HepG2 (cell line): ENCODE data around the gene PCYT2. TPM values are rescaled to one million over a fixed set of nuclear protein-coding genes. Genes with fewer than 3 reads are reported as not detected.
A peak's percentile ranks its signal among the peaks of the same experiment; 100 is the strongest.

Experiments
- CSRNP2 ChIP-seq: sonication (generic); formaldehyde crosslinking; conservative IDR thresholded peaks from 2 replicates; pipeline ENCODE4 v1.8.0; 2022; ENCODE audit warnings: low read depth, missing genetic modification reagents
- DPF2 ChIP-seq: sonication (generic); formaldehyde crosslinking; IDR thresholded peaks from 2 replicates; pipeline ENCODE4 v1.4.0; 2020; ENCODE audit warnings: mild to moderate bottlenecking, low read depth, missing genetic modification reagents, borderline replicate concordance
- EEA1 ChIP-seq: sonication (generic); formaldehyde crosslinking; IDR thresholded peaks from 2 replicates; pipeline ENCODE4 v1.5.1; 2020; ENCODE audit warnings: mild to moderate bottlenecking, missing genetic modification reagents, borderline replicate concordance
- ELF4 ChIP-seq: sonication (generic); formaldehyde crosslinking; IDR thresholded peaks from 2 replicates; pipeline ENCODE4 v1.5.0; 2020; ENCODE audit warnings: missing genetic modification reagents, mild to moderate bottlenecking, moderate library complexity, borderline replicate concordance
- ESRRA ChIP-seq: sonication (generic); formaldehyde crosslinking; IDR thresholded peaks from 2 replicates; pipeline ENCODE4 v1.5.1; 2020; ENCODE audit warnings: mild to moderate bottlenecking, low read depth, missing genetic modification reagents
- GTF2F1 ChIP-seq: fragments of 150-350 bp; IDR thresholded peaks from 2 replicates; pipeline ENCODE4 v1.6.1; 2014; ENCODE audit warnings: low read length
- HNRNPUL1 ChIP-seq: fragments of 200-400 bp; formaldehyde crosslinking; IDR thresholded peaks from 2 replicates; pipeline ENCODE4 v1.6.1; 2017; ENCODE audit warnings: low read depth, mild to moderate bottlenecking, low read length, moderate library complexity
- PITX1 ChIP-seq: sonication (generic); formaldehyde crosslinking; IDR thresholded peaks from 2 replicates; pipeline ENCODE4 v1.5.1; 2020; ENCODE audit warnings: mild to moderate bottlenecking, missing genetic modification reagents
- PREB ChIP-seq: sonication (generic); formaldehyde crosslinking; IDR thresholded peaks from 2 replicates; pipeline ENCODE4 v1.4.0; 2020; ENCODE audit warnings: missing genetic modification reagents
- RARG ChIP-seq: sonication (generic); formaldehyde crosslinking; IDR thresholded peaks from 2 replicates; pipeline ENCODE4 v1.4.0; 2020; ENCODE audit warnings: low read depth, mild to moderate bottlenecking, missing genetic modification reagents
- THAP8 ChIP-seq: sonication (generic); formaldehyde crosslinking; IDR thresholded peaks from 2 replicates; pipeline ENCODE4 v1.5.1; 2020; ENCODE audit warnings: missing genetic modification reagents, mild to moderate bottlenecking, borderline replicate concordance
- ZMYM3 ChIP-seq: sonication (generic); formaldehyde crosslinking; IDR thresholded peaks from 2 replicates; pipeline ENCODE4 v1.5.1; 2020; ENCODE audit warnings: mild to moderate bottlenecking, missing genetic modification reagents
- ZNF337 ChIP-seq: sonication (generic); formaldehyde crosslinking; IDR thresholded peaks from 2 replicates; pipeline ENCODE4 v1.5.1; 2020; ENCODE audit warnings: missing genetic modification reagents, low read depth, mild to moderate bottlenecking, borderline replicate concordance
- ZNF382 ChIP-seq: sonication (generic); formaldehyde crosslinking; IDR thresholded peaks from 2 replicates; pipeline ENCODE4 v1.5.0; 2020; ENCODE audit warnings: missing genetic modification reagents, mild to moderate bottlenecking, borderline replicate concordance
- ZNF414 ChIP-seq: sonication (generic); formaldehyde crosslinking; IDR thresholded peaks from 2 replicates; pipeline ENCODE4 v1.5.0; 2020; ENCODE audit warnings: missing genetic modification reagents
- ZNF512 ChIP-seq: sonication (generic); formaldehyde crosslinking; IDR thresholded peaks from 2 replicates; pipeline ENCODE4 v1.4.0; 2020; ENCODE audit warnings: mild to moderate bottlenecking, missing genetic modification reagents
- ZNF577 ChIP-seq: sonication (generic); formaldehyde crosslinking; IDR thresholded peaks from 2 replicates; pipeline ENCODE4 v1.4.0; 2020; ENCODE audit warnings: mild to moderate bottlenecking, low read depth, missing genetic modification reagents, borderline replicate concordance
- ZNF619 ChIP-seq: sonication (generic); formaldehyde crosslinking; IDR thresholded peaks from 2 replicates; pipeline ENCODE4 v1.4.0; 2020; ENCODE audit warnings: mild to moderate bottlenecking, missing genetic modification reagents
- ZNF7 ChIP-seq: IDR thresholded peaks from 2 replicates; pipeline ENCODE4 v1.6.1; 2016; ENCODE audit warnings: missing biosample characterization, missing genetic modification reagents
- ZNF782 ChIP-seq: sonication (generic); formaldehyde crosslinking; IDR thresholded peaks from 2 replicates; pipeline ENCODE4 v1.4.0; 2020; ENCODE audit warnings: missing genetic modification reagents, mild to moderate bottlenecking, borderline replicate concordance
- ZNF800 ChIP-seq: sonication (generic); formaldehyde crosslinking; IDR thresholded peaks from 2 replicates; pipeline ENCODE4 v1.4.0; 2020; ENCODE audit warnings: missing genetic modification reagents
- polyA plus RNA-seq, 8 experiments: library from polyadenylated mRNA; depleted of rRNA in 3 of 8; stranded (reverse) in 7 of 8; unstranded in 1 of 8; fragments of >200 nt; fragmentation: Illumina TruSeq in 4 of 8; extraction: Trizol in 4 of 8; gene quantifications; 2 replicates each; pipeline versions ENCODE4 v1.2.1 to v1.2.3, GENCODE V29; 2011 to 2016; ENCODE audit warnings: low read depth in 4 of 8, missing spikeins in 1 of 8, mixed read lengths in 1 of 8; ENCODE audit not compliant: insufficient read depth in 1 of 8
- total RNA-seq, 5 experiments: library from RNA; depleted of rRNA; stranded (reverse); fragments of >200 nt; fragmentation: Illumina TruSeq; extraction: Trizol; gene quantifications; 2 replicates each; pipeline ENCODE4 v1.2.3, GENCODE V29; 2016; ENCODE audit warnings: low read depth in 1 of 5

Gene PCYT2
- total and polyA plus RNA-seq, 2 of the 13 experiments (the other 11 are each of a cell fraction or from before 2014, with no cell fraction given): 147 to 297 TPM

- TF ChIP-seq CSRNP2: no peak
- TF ChIP-seq ZNF619 (CRISPR knock-in tag): no peak
- 0 out of 2 replicates have a peak, but pooled peaks have one; percentile 5 for TF ChIP-seq ESRRA (CRISPR knock-in tag)
- TF ChIP-seq EEA1 (CRISPR knock-in tag): peak; percentile 93
- TF ChIP-seq ELF4 (CRISPR knock-in tag): no peak
- TF ChIP-seq GTF2F1: peak; percentile 70; the same call in 1 of the 2 replicates
- TF ChIP-seq PITX1 (CRISPR knock-in tag): no peak
- TF ChIP-seq ZNF800 (CRISPR knock-in tag): no peak
- no peak for TF ChIP-seq ZMYM3 (CRISPR knock-in tag)
- no peak; the same call in 1 of the 2 replicates for TF ChIP-seq ZNF414 (CRISPR knock-in tag)
- no peak for TF ChIP-seq DPF2 (CRISPR knock-in tag)
- TF ChIP-seq ZNF337 (CRISPR knock-in tag): no peak
- TF ChIP-seq ZNF512 (CRISPR knock-in tag): no peak
- no peak; the same call in 1 of the 2 replicates for TF ChIP-seq RARG
- TF ChIP-seq ZNF782 (CRISPR knock-in tag): no peak; the same call in 1 of the 2 replicates
- TF ChIP-seq ZNF577: no peak
- TF ChIP-seq ZNF7 (CRISPR knock-in tag): no peak
- TF ChIP-seq THAP8 (CRISPR knock-in tag): no peak
- no peak for TF ChIP-seq HNRNPUL1
- no peak for TF ChIP-seq ZNF382 (CRISPR knock-in tag)
- TF ChIP-seq PREB (CRISPR knock-in tag): no peak
Measured at GRCh38 chr17:81859906-81860755, 51.1 kb downstream of the PCYT2 start, which contains the start of gene P4HB (continued).
